ENCODE measurements around the gene WDR20.
"Not testable (repeated sequence)": the region's sequence is repeated elsewhere in the genome, so short reads cannot be mapped to it uniquely, and the experiment has no call there.

Gene WDR20

GRCh38 chr14:102172721-102173120, 33.0 kb downstream of the WDR20 start:
- not testable (repeated sequence) for DNase-seq

GRCh38 chr14:102177161-102177560, 37.5 kb downstream of the WDR20 start:
- DNase-seq: no peak

- DNase-seq: no peak
These were observed 39.1 kb downstream of the WDR20 start for GRCh38 chr14:102178806-102179205.

- no peak for DNase-seq
These were observed 40.7 kb downstream of the WDR20 start for GRCh38 chr14:102180248-102180998.

GRCh38 chr14:102181187-102181586, 41.5 kb downstream of the WDR20 start:
- DNase-seq: no peak

- DNase-seq: no peak
These were observed 42.5 kb downstream of the WDR20 start for GRCh38 chr14:102182190-102182589.

- no peak for DNase-seq
These were observed 43.4 kb downstream of the WDR20 start for GRCh38 chr14:102182936-102183619.

- no peak for DNase-seq
These were observed 44.2 kb downstream of the WDR20 start for GRCh38 chr14:102183886-102184285.

- no peak for DNase-seq
These were observed 44.8 kb downstream of the WDR20 start for GRCh38 chr14:102184316-102185035.

- DNase-seq: no peak
These were observed 45.7 kb downstream of the WDR20 start for GRCh38 chr14:102185360-102185759.

- no peak for DNase-seq
These were observed 47.3 kb downstream of the WDR20 start for GRCh38 chr14:102187044-102187443.

- DNase-seq: no peak
These were observed 47.9 kb downstream of the WDR20 start for GRCh38 chr14:102187568-102188001.

GRCh38 chr14:102188187-102188586, 48.5 kb downstream of the WDR20 start:
- no peak for DNase-seq

GRCh38 chr14:102189874-102190273, 50.2 kb downstream of the WDR20 start:
- no peak for DNase-seq

- no peak for DNase-seq
These were observed 53.3 kb downstream of the WDR20 start for GRCh38 chr14:102192840-102193502.

- DNase-seq: no peak
These were observed 55.2 kb downstream of the WDR20 start for GRCh38 chr14:102194856-102195255.

GRCh38 chr14:102195446-102195845, 55.7 kb downstream of the WDR20 start:
- DNase-seq: no peak

GRCh38 chr14:102196039-102196901, 56.6 kb downstream of the WDR20 start:
- DNase-seq: no peak

- DNase-seq: no peak
These were observed 57.2 kb downstream of the WDR20 start for GRCh38 chr14:102196902-102197230.

- DNase-seq: no peak
These were observed 57.7 kb downstream of the WDR20 start for GRCh38 chr14:102197317-102197853.

GRCh38 chr14:102200690-102201352, 61.1 kb downstream of the WDR20 start:
- DNase-seq: no peak
